MM.1S (cell line): ENCODE data around the gene FAM180A.

Source experiments
- DNase-seq: peaks from one replicate; pipeline ENCODE4 v3.0.0-alpha.2; 2015
- H2AFZ ChIP-seq: fragments of 300-600 bp; sonication (generic); 2 replicates; pipeline ENCODE4 v1.6.0; 2016; ENCODE audit warnings: antibody characterized with exemption, low read length
- H3F3A ChIP-seq: fragments of 300-600 bp; sonication (generic); 2 replicates; pipeline ENCODE4 v1.6.1; 2016; ENCODE audit warnings: mild to moderate bottlenecking, antibody characterized with exemption, low read length, moderate library complexity, mixed read lengths; ENCODE audit not compliant: insufficient read depth
- H3K27ac ChIP-seq: fragments of 300-600 bp; sonication (generic); 2 replicates; pipeline ENCODE4 v1.5.1; 2016; ENCODE audit warnings: mild to moderate bottlenecking, low read length
- H3K27me3 ChIP-seq: fragments of 300-600 bp; sonication (generic); replicated peaks from 2 replicates; pipeline ENCODE4 v1.6.0; 2016; ENCODE audit warnings: low read length; ENCODE audit not compliant: insufficient read depth
- H3K36me3 ChIP-seq: fragments of 300-600 bp; sonication (generic); replicated peaks from 2 replicates; pipeline ENCODE4 v1.6.1; 2016; ENCODE audit warnings: mild to moderate bottlenecking, low read length, mixed read lengths; ENCODE audit not compliant: insufficient read depth
- H3K4me1 ChIP-seq: fragments of 300-600 bp; sonication (generic); 2 replicates; pipeline ENCODE4 v1.6.1; 2016; ENCODE audit warnings: low read length, mixed read lengths
- H3K4me2 ChIP-seq: fragments of 300-600 bp; sonication (generic); 2 replicates; pipeline ENCODE4 v1.6.0; 2016; ENCODE audit warnings: low read depth, low read length
- H3K4me3 ChIP-seq: fragments of 300-600 bp; sonication (generic); 2 replicates; pipeline ENCODE4 v1.5.1; 2016; ENCODE audit warnings: low read length, mixed read lengths
- H3K79me2 ChIP-seq: fragments of 300-600 bp; sonication (generic); 2 replicates; pipeline ENCODE4 v1.6.1; 2016; ENCODE audit warnings: mixed run types, low read length, mixed read lengths
- H3K9ac ChIP-seq: fragments of 300-600 bp; sonication (generic); 2 replicates; pipeline ENCODE4 v1.6.1; 2016; ENCODE audit warnings: low read length, mixed read lengths
- H3K9me2 ChIP-seq: fragments of 300-600 bp; sonication (generic); replicated peaks from 2 replicates; pipeline ENCODE4 v1.6.1; 2016; ENCODE audit warnings: mild to moderate bottlenecking, low read length, mixed read lengths; ENCODE audit not compliant: insufficient read depth
- H3K9me3 ChIP-seq: fragments of 300-600 bp; sonication (generic); replicated peaks from 2 replicates; pipeline ENCODE4 v1.6.1; 2016; ENCODE audit warnings: mild to moderate bottlenecking, low read length, mixed read lengths; ENCODE audit not compliant: insufficient read depth
- H4K20me1 ChIP-seq: fragments of 300-600 bp; sonication (generic); 2 replicates; pipeline ENCODE4 v1.6.1; 2016; ENCODE audit warnings: mild to moderate bottlenecking, low read length, moderate library complexity, mixed read lengths; ENCODE audit not compliant: insufficient read depth
- EZH2 ChIP-seq: fragments of 300-600 bp; sonication (generic); optimal IDR thresholded peaks from 2 replicates; pipeline ENCODE3; 2017; ENCODE audit warnings: low read depth, mild to moderate bottlenecking, antibody characterized with exemption, low read length, mixed read lengths
- EZH2phosphoT487 ChIP-seq: fragments of 300-600 bp; sonication (generic); IDR thresholded peaks from 2 replicates; pipeline ENCODE4 v1.6.1; 2018; ENCODE audit warnings: antibody characterized with exemption, low read length
- TF ChIP-seq, protein P1 (sequence below): fragments of 300-600 bp; sonication (generic); IDR thresholded peaks from 2 replicates; pipeline ENCODE4 v1.5.1; 2016; ENCODE audit warnings: antibody characterized with exemption, low read length, mixed read lengths

FAM180A gene

DNA sequence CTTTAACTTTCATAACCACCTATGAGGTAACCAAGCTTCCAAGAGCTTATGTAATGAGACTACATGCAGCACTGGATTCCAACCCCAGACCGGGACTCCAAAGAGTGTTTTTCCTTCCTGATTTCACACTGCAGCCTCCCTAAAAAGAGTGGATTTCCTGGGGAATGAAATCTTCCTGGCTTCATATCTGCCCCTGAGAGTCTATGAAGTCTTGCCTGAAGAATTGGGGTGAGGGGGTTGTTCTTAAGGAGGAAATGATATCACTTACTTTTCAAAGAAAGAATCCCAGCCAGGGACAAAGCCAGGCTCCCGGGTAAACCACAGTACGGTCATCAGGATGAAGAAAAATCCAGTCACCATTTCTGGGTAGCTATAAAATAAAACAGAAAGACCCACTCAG is 56.6 kb downstream of the FAM180A start:
- Histone ChIP-seq H4K20me1 (no peaks in the 10 kb centered on the region), H3K79me2 (no peaks in the 10 kb centered on the region), H3K4me3 (no peak overlapping the region), H3K4me1 (no peaks in the 10 kb centered on the region), H3K9me3 (no peaks in the 10 kb centered on the region), H3K9me2 (no peaks in the 10 kb centered on the region), H3F3A (no peaks in the 10 kb centered on the region), H3K27ac (no peak overlapping the region), H2AFZ (no peak overlapping the region), H3K36me3 (no peaks in the 10 kb centered on the region), H3K27me3 (no peaks in the 10 kb centered on the region), H3K4me2 (no peak overlapping the region), H3K9ac (no peak overlapping the region)
- TF ChIP-seq, protein P1, sequence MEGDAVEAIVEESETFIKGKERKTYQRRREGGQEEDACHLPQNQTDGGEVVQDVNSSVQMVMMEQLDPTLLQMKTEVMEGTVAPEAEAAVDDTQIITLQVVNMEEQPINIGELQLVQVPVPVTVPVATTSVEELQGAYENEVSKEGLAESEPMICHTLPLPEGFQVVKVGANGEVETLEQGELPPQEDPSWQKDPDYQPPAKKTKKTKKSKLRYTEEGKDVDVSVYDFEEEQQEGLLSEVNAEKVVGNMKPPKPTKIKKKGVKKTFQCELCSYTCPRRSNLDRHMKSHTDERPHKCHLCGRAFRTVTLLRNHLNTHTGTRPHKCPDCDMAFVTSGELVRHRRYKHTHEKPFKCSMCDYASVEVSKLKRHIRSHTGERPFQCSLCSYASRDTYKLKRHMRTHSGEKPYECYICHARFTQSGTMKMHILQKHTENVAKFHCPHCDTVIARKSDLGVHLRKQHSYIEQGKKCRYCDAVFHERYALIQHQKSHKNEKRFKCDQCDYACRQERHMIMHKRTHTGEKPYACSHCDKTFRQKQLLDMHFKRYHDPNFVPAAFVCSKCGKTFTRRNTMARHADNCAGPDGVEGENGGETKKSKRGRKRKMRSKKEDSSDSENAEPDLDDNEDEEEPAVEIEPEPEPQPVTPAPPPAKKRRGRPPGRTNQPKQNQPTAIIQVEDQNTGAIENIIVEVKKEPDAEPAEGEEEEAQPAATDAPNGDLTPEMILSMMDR, result no peak
- TF ChIP-seq EZH2phosphoT487 (no peak), EZH2 (no peak)
- no peak for DNase-seq

DNA sequence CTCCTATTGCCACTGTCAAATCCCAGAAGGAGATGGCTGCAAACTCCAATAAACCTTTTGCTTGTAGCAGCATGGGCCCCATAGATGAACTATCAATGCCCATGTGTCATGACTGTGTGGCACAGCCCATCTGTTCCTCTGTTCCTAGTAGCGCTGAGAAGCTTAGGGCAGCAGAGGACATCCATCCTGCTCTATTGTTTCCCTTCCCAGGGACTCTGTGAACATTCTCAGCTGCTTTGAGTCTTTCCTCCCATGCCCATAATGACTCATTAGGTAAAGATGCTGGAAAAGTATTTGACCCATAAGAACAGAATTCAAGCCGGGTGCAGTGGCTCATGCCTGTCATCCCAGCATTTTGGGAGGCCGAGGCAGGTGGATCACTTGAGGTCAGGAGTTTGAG is 58.0 kb downstream of the FAM180A start:
- no peaks in the 10 kb centered on the region for H3K36me3 ChIP-seq
- no peaks in the 10 kb centered on the region for H3K9me3 ChIP-seq
- H3K4me1 ChIP-seq, result no peaks in the 10 kb centered on the region
- no peak overlapping the region for H3K4me2 ChIP-seq
- H4K20me1 ChIP-seq, result no peaks in the 10 kb centered on the region
- H3F3A ChIP-seq, result no peaks in the 10 kb centered on the region
- DNase-seq, result no peak
- no peaks in the 10 kb centered on the region for H3K9me2 ChIP-seq
- no peak overlapping the region for H3K4me3 ChIP-seq
- H3K79me2 ChIP-seq, result no peaks in the 10 kb centered on the region
- no peaks in the 10 kb centered on the region for H3K27me3 ChIP-seq
- no peak overlapping the region for H2AFZ ChIP-seq
- H3K9ac ChIP-seq, result no peak overlapping the region
- no peak overlapping the region for H3K27ac ChIP-seq
- TF ChIP-seq EZH2 (no peak), EZH2phosphoT487 (no peak)
- TF ChIP-seq, protein P1, result no peak

DNA sequence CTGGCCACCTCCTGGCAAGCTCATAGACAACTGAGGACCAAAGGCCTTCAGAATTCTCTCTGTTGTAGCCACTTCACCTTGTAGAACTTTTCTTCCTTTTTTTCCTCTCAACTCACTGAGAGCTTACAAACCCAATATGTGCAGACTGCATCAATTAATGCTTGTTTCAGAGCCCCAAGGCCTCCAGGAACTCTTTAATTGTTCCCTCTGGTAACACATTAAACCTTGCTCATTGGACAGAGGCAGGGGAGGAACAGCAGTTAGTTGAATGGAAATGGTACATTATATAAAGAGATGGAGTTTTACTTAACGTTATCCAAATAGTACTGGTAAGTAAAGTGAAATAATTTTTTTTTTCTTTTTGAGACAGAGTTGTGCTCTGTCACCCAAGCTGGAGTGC is 61.1 kb downstream of the FAM180A start:
- Histone ChIP-seq H4K20me1 (no peaks in the 10 kb centered on the region), H3K36me3 (no peaks in the 10 kb centered on the region), H3K9me3 (no peaks in the 10 kb centered on the region), H3K4me3 (no peak overlapping the region), H3K27ac (no peak overlapping the region), H3K79me2 (no peaks in the 10 kb centered on the region), H3K9ac (no peak overlapping the region), H3K9me2 (no peaks in the 10 kb centered on the region), H3K4me1 (no peaks in the 10 kb centered on the region), H3K4me2 (no peak overlapping the region), H3K27me3 (no peaks in the 10 kb centered on the region), H2AFZ (no peak overlapping the region), H3F3A (no peaks in the 10 kb centered on the region)
- TF ChIP-seq, protein P1, result no peak
- TF ChIP-seq EZH2phosphoT487, result no peak
- no peak for TF ChIP-seq EZH2
- DNase-seq, result no peak
